ENCODE measurements around the gene FFAR3. TPM values are rescaled to one million over a fixed set of nuclear protein-coding genes. Genes with fewer than 3 reads are reported as not detected.

FFAR3 gene
- total RNA-seq, 1 donor from 2014 or later: not detected

DNA sequence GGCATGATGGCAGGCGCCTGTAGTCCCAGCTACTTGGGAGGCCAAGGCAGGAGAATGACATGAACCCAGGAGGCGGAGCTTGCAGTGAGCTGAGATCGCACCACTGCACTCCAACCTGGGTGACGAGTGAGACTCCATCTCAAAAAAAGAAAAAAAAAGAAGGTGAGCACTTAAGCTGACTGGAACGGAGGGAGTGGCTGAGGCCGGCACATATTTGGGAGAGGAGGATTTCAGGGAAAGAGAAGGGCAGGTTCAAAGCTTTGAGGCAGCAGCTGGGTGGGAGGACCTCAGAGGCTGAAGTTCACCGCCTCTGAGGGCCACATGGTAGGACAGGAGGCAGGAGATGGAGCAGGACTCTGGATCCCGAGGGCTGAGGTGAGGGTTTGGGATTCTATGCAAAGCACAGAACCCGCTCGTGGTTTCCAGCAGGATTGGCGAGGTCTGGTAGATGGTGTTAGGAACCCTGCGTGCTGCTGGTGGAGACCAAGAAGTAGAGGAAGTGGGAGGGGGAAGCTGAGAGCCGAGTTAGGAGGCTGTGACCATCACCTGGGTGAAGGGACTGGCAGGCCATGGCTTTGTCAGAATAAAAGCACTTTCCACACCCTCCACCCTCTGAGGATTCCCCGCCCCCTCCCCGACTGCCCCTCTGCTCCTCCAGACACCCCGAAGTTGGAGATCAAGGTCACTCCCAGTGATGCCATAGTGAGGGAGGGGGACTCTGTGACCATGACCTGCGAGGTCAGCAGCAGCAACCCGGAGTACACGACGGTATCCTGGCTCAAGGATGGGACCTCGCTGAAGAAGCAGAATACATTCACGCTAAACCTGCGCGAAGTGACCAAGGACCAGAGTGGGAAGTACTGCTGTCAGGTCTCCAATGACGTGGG is 20.9 kb upstream of the FFAR3 start:
- no peak overlapping the region for H3K4me3 ChIP-seq
- DNase-seq (no peak), ATAC-seq (peak in 1 of 2 donors; percentile 9)
- peaks cover 7% of the 10 kb centered on the region for H3K27me3 ChIP-seq (ENCODE audit: low read depth)
- TF ChIP-seq, protein P1, sequence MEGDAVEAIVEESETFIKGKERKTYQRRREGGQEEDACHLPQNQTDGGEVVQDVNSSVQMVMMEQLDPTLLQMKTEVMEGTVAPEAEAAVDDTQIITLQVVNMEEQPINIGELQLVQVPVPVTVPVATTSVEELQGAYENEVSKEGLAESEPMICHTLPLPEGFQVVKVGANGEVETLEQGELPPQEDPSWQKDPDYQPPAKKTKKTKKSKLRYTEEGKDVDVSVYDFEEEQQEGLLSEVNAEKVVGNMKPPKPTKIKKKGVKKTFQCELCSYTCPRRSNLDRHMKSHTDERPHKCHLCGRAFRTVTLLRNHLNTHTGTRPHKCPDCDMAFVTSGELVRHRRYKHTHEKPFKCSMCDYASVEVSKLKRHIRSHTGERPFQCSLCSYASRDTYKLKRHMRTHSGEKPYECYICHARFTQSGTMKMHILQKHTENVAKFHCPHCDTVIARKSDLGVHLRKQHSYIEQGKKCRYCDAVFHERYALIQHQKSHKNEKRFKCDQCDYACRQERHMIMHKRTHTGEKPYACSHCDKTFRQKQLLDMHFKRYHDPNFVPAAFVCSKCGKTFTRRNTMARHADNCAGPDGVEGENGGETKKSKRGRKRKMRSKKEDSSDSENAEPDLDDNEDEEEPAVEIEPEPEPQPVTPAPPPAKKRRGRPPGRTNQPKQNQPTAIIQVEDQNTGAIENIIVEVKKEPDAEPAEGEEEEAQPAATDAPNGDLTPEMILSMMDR (IDR thresholded peaks at IDR 0.05): no peak
- H3K4me1 ChIP-seq: no peaks in the 10 kb centered on the region
- no peaks in the 10 kb centered on the region for H3K9me3 ChIP-seq
- intact Hi-C loops (cut with DNase I): no loop called here
- no peaks in the 10 kb centered on the region for H3K36me3 ChIP-seq
- H3K27ac ChIP-seq: no peak overlapping the region

DNA sequence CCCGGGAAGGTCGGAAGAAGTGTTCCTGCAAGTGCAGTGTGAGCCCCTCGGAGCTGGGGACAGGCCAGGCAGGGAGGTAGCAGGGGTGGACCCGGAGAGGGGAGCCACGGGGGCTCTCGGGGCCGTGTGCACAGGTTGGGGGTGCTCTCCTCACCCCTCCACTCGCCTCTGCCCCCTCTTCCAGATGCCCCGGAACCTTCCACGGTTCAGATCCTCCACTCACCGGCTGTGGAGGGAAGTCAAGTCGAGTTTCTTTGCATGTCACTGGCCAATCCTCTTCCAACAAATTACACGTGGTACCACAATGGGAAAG is 20.3 kb upstream of the FFAR3 start:
- DNase-seq: no peak
- intact Hi-C loops (cut with DNase I): no loop called here
- TF ChIP-seq, protein P1 (IDR thresholded peaks at IDR 0.05): no peak

DNA sequence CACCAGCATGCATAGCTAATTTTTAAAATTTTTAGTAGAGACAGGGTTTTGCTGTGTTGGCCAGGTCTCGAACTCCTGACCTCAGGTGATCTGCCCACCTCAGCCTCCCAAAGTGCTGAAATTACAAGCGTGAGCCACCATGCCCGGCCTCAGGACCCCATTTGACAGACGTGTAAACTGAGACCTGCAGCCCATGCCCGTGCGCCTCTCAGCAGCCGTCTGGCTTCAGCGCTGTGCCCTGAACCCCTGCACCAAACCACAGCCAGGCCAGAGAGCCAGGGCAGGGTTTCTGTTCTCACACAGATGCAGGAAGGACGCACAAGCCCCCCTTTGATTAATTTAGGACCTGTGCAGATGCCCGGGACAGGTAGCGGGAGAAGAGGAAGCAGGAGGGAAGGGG is 17.8 kb upstream of the FFAR3 start:
- DNase-seq: peak; percentile 19
- Histone ChIP-seq H3K27ac (no peak overlapping the region), H3K4me3 (no peak overlapping the region), H3K9me3 (no peaks in the 10 kb centered on the region), H3K4me1 (no peaks in the 10 kb centered on the region), H3K27me3 (ENCODE audit: low read depth) (no peaks in the 10 kb centered on the region), H3K36me3 (no peaks in the 10 kb centered on the region)
- TF ChIP-seq, protein P1 (IDR thresholded peaks at IDR 0.05): no peak
- ATAC-seq: no peak
- intact Hi-C loops (cut with DNase I): no loop called here

More for the DNA sequence above, 20.3 kb upstream of the FFAR3 start:
- no peak overlapping the region for H3K27ac ChIP-seq
- H3K4me1 ChIP-seq: no peaks in the 10 kb centered on the region
- H3K27me3 ChIP-seq (ENCODE audit: low read depth): peaks cover 7% of the 10 kb centered on the region
- ATAC-seq: no peak
- no peaks in the 10 kb centered on the region for H3K9me3 ChIP-seq
- no peak overlapping the region for H3K4me3 ChIP-seq
- no peaks in the 10 kb centered on the region for H3K36me3 ChIP-seq

DNA sequence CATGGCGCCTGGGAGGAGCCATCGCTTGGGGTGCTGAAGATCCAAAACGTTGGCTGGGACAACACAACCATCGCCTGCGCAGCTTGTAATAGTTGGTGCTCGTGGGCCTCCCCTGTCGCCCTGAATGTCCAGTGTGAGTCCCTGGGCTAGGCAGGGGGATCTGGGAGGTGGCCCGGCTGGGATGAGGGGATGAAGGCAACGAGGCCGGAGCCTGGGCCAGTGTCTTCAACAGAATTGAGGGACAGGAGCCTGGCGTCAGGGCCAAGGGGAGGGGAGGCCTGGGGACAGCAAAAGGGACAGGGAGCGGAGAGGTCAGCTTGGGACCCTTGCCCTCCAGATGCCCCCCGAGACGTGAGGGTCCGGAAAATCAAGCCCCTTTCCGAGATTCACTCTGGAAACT is 17.3 kb upstream of the FFAR3 start:
- intact Hi-C loops (cut with DNase I): no loop called here
- Histone ChIP-seq H3K4me3 (no peak overlapping the region), H3K36me3 (no peaks in the 10 kb centered on the region), H3K27me3 (ENCODE audit: low read depth) (no peaks in the 10 kb centered on the region), H3K4me1 (no peaks in the 10 kb centered on the region), H3K27ac (no peak overlapping the region), H3K9me3 (no peaks in the 10 kb centered on the region)
- ATAC-seq (no peak), DNase-seq (peak; percentile 26)
- TF ChIP-seq, protein P1 (IDR thresholded peaks at IDR 0.05): no peak

DNA sequence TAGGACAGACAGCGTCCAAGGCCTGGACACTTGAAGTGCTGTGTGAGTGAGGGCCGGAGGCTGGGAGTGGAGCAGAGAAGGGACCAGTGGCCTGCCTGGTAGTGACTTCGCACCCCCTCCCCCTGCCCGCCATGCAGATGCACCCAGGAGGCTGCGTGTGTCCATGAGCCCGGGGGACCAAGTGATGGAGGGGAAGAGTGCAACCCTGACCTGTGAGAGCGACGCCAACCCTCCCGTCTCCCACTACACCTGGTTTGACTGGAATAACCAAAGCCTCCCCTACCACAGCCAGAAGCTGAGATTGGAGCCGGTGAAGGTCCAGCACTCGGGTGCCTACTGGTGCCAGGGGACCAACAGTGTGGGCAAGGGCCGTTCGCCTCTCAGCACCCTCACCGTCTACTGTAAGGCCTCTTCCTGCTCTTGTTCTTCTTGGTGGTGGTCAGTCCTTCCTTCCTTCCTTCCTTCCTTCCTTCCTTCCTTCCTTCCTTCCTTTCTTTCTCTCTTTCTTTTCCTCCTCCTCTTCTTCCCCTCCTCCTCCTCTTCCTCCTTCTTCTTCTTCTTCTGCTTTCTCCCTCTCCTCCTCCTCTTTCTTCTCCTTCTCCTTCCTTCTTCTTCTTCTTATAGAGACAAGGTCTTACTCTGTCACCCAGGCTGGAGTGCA is 16.6 kb upstream of the FFAR3 start:
- Histone ChIP-seq H3K27ac (no peak overlapping the region), H3K4me3 (no peak overlapping the region), H3K36me3 (no peaks in the 10 kb centered on the region), H3K27me3 (ENCODE audit: low read depth) (no peaks in the 10 kb centered on the region), H3K4me1 (peaks cover 2% of the 10 kb centered on the region), H3K9me3 (no peaks in the 10 kb centered on the region)
- intact Hi-C loops (cut with DNase I): no loop called here
- DNase-seq (peak; percentile 35), ATAC-seq (no peak)
- TF ChIP-seq, protein P1 (IDR thresholded peaks at IDR 0.05): no peak
